GM21619 (cell line): ENCODE results near the gene PA2G4.
A peak's percentile ranks its signal among the peaks of the same experiment; 100 is the strongest.
"Not testable (repeated sequence)": the region's sequence is repeated elsewhere in the genome, so short reads cannot be mapped to it uniquely, and the experiment has no call there.

ENCODE experiments used
- ATAC-seq: cut with Tn5 transposase; IDR thresholded peaks from one replicate; pipeline ENCODE4 v1.9.1; 2021; ENCODE audit not compliant: unreplicated experiment

The PA2G4 gene

DNA sequence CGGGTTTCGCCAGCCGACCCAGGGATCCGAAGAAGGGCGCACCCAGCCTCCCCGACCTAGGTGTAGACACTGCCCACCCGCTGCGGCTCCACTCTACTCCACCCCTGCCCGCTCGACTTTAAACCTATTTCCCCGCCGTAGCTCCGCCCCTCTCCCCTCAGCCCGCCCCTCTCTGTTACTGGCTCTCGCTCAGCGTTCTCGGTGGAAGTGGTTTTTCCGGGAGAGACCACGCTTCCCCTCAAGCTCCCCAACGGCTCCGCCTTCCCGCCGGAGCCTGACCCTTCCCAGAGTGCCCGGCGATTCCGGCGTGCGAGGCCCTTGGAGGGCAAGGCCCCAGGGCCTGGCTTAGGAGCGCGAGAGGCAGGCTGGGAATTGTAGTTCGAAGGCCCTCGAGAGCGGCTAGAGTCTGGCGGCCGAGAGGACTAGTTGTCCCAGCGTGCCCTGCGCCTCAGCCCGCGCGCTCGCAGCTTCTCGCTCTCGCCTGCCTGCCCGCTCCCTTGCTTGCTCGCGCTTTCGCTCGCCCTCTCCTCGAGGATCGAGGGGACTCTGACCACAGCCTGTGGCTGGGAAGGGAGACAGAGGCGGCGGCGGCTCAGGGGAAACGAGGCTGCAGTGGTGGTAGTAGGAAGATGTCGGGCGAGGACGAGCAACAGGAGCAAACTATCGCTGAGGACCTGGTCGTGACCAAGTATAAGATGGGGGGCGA lies at the start of gene PA2G4:
Gene PA2G4, plus strand, starts transcription at position 451 of the 706 bp plus-strand sequence. Its CDS starts 179 bp downstream, at position 630.
- peak; percentile 95 for ATAC-seq

DNA sequence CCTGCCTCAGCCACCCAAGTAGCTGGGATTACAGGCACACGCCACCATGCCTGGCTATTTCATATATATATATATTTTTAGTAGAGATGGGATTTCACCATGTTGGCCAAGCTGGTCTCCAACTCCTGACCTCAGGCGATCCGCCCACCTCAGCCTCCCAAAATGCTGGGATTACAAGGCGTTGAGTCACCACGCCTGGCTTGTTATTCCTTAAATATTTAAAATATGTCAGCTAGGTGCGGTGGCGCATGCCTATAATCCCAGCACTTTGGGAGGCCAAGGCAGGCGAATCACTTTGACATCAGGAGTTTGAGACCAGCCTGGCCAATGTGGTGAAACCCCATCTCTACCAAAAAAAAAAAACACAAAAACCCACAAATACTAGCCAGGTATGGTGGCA lies 44.4 kb upstream of the PA2G4 start:
- ATAC-seq: not testable (repeated sequence)

GRCh38 chr12:56061982-56062381 lies 42.4 kb upstream of the PA2G4 start:
- ATAC-seq: no peak

GRCh38 chr12:56062996-56063395 lies 41.4 kb upstream of the PA2G4 start:
- no peak for ATAC-seq

DNA sequence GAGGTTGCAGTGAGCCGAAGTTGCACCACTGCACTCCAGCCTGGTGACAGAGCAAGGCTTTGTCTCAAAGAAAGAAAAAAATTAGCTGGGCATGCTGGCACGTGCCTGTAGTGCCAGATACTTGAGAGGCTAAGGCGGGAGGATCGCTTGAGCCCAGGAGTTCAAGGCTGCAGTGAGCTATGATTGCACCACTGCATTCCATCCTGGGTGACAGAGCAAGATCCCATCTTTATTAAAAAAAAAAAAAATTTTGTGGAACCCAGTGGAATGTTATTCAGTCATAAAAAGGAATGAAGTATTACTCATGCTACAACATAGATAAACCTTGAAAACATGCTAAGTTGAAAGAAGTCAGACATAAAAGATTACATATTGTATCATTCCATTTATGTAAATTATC lies 32.7 kb upstream of the PA2G4 start:
- no peak for ATAC-seq

GRCh38 chr12:56074396-56074795 lies 30.0 kb upstream of the PA2G4 start:
- no peak for ATAC-seq

- not testable (repeated sequence) for ATAC-seq
Measured at GRCh38 chr12:56077966-56078365, 26.4 kb upstream of the PA2G4 start.

DNA sequence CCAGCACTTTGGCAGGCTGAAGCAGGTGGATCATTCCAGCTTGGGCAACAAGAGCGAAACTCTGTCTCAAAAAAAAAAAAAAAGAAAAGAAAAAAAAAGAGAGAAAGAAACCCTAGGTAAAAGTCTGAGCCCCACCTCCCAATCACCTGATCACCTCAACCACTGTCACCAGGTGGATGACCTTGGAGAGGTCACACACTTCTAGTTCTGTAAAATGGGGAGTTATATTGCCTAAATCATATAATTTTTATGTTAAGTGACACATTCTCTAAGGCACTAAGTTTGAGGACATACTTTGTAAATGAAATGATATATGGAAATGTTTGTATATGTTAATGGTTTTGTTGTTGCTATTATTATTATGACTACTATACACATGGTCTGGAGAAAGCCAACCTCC lies 25.9 kb upstream of the PA2G4 start:
- no peak for ATAC-seq

GRCh38 chr12:56078931-56079722 lies 25.2 kb upstream of the PA2G4 start:
- peak; percentile 61 for ATAC-seq

GRCh38 chr12:56079723-56080555 lies 24.4 kb upstream of the PA2G4 start, which contains the start of gene ERBB3:
TSS of gene ERBB3 (plus strand) at chr12:56080165. CDS start at chr12:56080301, 136 bp downstream.
- peak; percentile 37 for ATAC-seq

GRCh38 chr12:56080556-56081138 lies 23.7 kb upstream of the PA2G4 start:
- no peak for ATAC-seq

GRCh38 chr12:56081393-56082347 lies 22.7 kb upstream of the PA2G4 start:
- ATAC-seq: no peak

- ATAC-seq: no peak
Measured at GRCh38 chr12:56082382-56082781, 22.0 kb upstream of the PA2G4 start.

GRCh38 chr12:56082967-56083366 lies 21.4 kb upstream of the PA2G4 start:
- ATAC-seq: no peak

- ATAC-seq: no peak
Measured at GRCh38 chr12:56084958-56085543, 19.3 kb upstream of the PA2G4 start.

- ATAC-seq: no peak
Measured at GRCh38 chr12:56086096-56086495, 18.3 kb upstream of the PA2G4 start.

- ATAC-seq: no peak
Measured at GRCh38 chr12:56086608-56087007, 17.8 kb upstream of the PA2G4 start.

- ATAC-seq: no peak
Measured at GRCh38 chr12:56087220-56087619, 17.1 kb upstream of the PA2G4 start.

GRCh38 chr12:56097738-56098137 lies 6.6 kb upstream of the PA2G4 start:
- ATAC-seq: no peak
